Stimulated activated CD4-positive, alpha-beta T cell treated with anti-CD3 and anti-CD28 coated beads, Interleukin-12 subunit alpha, Interleukin-12 subunit beta, amount 100 ng/mL, for 24 hours (primary cell): ENCODE results near the gene USP46.

Experiments used
- DNase-seq, 2 experiments: peaks; one replicate each; pipeline ENCODE4 v3.0.0-alpha.2; 2020; ENCODE audit warnings: low read depth in 2 of 2

The USP46 gene

GRCh38 chr4:52659001-52659721 lies at the start of gene USP46:
USP46 (minus strand) TSS chr4:52659301; CDS start chr4:52659150, 151 bp downstream.
- peak in 1 of 2 experiments; percentile 38 for DNase-seq

- no peak for DNase-seq
Measured at GRCh38 chr4:52704661-52705060, 45.6 kb upstream of the USP46 start.

- no peak for DNase-seq
Measured at GRCh38 chr4:52704133-52704532, 45.0 kb upstream of the USP46 start.

- no peak for DNase-seq
Measured at GRCh38 chr4:52701207-52701606, 42.1 kb upstream of the USP46 start.

GRCh38 chr4:52694936-52695335 lies 35.8 kb upstream of the USP46 start:
- no peak for DNase-seq

GRCh38 chr4:52693492-52693891 lies 34.4 kb upstream of the USP46 start:
- no peak for DNase-seq

GRCh38 chr4:52689096-52689495 lies 30.0 kb upstream of the USP46 start:
- no peak for DNase-seq

- no peak for DNase-seq
Measured at GRCh38 chr4:52687696-52688095, 28.6 kb upstream of the USP46 start.

- no peak for DNase-seq
Measured at GRCh38 chr4:52685316-52685715, 26.2 kb upstream of the USP46 start.

- DNase-seq = no peak
Measured at GRCh38 chr4:52684896-52685295, 25.8 kb upstream of the USP46 start.

- no peak for DNase-seq
Measured at GRCh38 chr4:52680381-52680780, 21.3 kb upstream of the USP46 start.

- no peak for DNase-seq
Measured at GRCh38 chr4:52676536-52676935, 17.4 kb upstream of the USP46 start.

- no peak for DNase-seq
Measured at GRCh38 chr4:52675111-52675510, 16.0 kb upstream of the USP46 start.

GRCh38 chr4:52670739-52671138 lies 11.6 kb upstream of the USP46 start:
- DNase-seq = no peak

GRCh38 chr4:52670121-52670520 lies 11.0 kb upstream of the USP46 start:
- DNase-seq = no peak

GRCh38 chr4:52665592-52665991 lies 6.5 kb upstream of the USP46 start:
- DNase-seq = no peak

- no peak for DNase-seq
Measured at GRCh38 chr4:52664479-52664878, 5.4 kb upstream of the USP46 start.

GRCh38 chr4:52661966-52662690 lies 3.0 kb upstream of the USP46 start:
- no peak for DNase-seq

- no peak for DNase-seq
Measured at GRCh38 chr4:52660643-52661042, 1.5 kb upstream of the USP46 start.

GRCh38 chr4:52659722-52660261 lies 691 bp upstream of the USP46 start:
- DNase-seq = no peak

GRCh38 chr4:52658641-52659000 lies 480 bp downstream of the USP46 start:
- no peak for DNase-seq

GRCh38 chr4:52657618-52658501 lies 1.2 kb downstream of the USP46 start:
- no peak for DNase-seq
